K562 (cell line): ENCODE measurements around the gene ZNF778. TPM values are rescaled to one million over a fixed set of nuclear protein-coding genes. Genes with fewer than 3 reads are reported as not detected.

Experiments
- CREM ChIP-seq: IDR thresholded peaks from 2 replicates; pipeline ENCODE4 v1.6.1; 2014; ENCODE audit warnings: antibody characterized with exemption, low read depth
- CTBP1 ChIP-seq: fragments of 450-650 bp; IDR thresholded peaks from 2 replicates; pipeline ENCODE4 v1.6.1; 2016; ENCODE audit warnings: borderline replicate concordance
- GABPB1 ChIP-seq: sonication (generic); formaldehyde crosslinking; IDR thresholded peaks from 2 replicates; pipeline ENCODE4 v1.8.0; 2022; ENCODE audit warnings: mild to moderate bottlenecking, missing genetic modification reagents
- KDM2B ChIP-seq: fragments of 250-450 bp; sonication (Bioruptor Pico); IDR thresholded peaks from 2 replicates; pipeline ENCODE4 v1.8.0; 2021; ENCODE audit warnings: mild to moderate bottlenecking, moderate library complexity
- L3MBTL2 ChIP-seq: fragments of 450-650 bp; IDR thresholded peaks from 2 replicates; pipeline ENCODE4 v1.6.1; 2016; ENCODE audit warnings: mild to moderate bottlenecking, moderate library complexity
- MAZ ChIP-seq, 2 experiments: fragments of 450-650 bp in 1 of 2; sonication (generic) in 1 of 2; formaldehyde crosslinking; IDR thresholded peaks in 1 of 2; conservative IDR thresholded peaks in 1 of 2; 2 replicates each; pipeline versions ENCODE4 v1.4.0 to v1.5.0; 2020; ENCODE audit warnings: mild to moderate bottlenecking in 1 of 2, missing genetic modification reagents in 1 of 2
- NRF1 ChIP-seq, 2 experiments: fragments of 450-650 bp; IDR thresholded peaks in 1 of 2; conservative IDR thresholded peaks in 1 of 2; 2 replicates each; pipeline ENCODE4 v1.6.1; 2014; ENCODE audit warnings: mild to moderate bottlenecking in 2 of 2
- RBFOX2 ChIP-seq: fragments of 200-400 bp; formaldehyde crosslinking; IDR thresholded peaks from 2 replicates; pipeline ENCODE4 v1.6.1; 2017; ENCODE audit warnings: low read depth, mild to moderate bottlenecking, low read length, moderate library complexity
- SAFB ChIP-seq: fragments of 200-400 bp; formaldehyde crosslinking; IDR thresholded peaks from 2 replicates; pipeline ENCODE4 v1.6.1; 2017; ENCODE audit warnings: low read depth, low read length, borderline replicate concordance
- SAP30 ChIP-seq: fragments of 200-600 bp; sonication (generic); IDR thresholded peaks from 2 replicates; pipeline ENCODE4 v1.6.1; 2012; ENCODE audit warnings: borderline replicate concordance, low read depth, mild to moderate bottlenecking, moderate library complexity, low read length, control low read depth, inconsistent platforms; ENCODE audit not compliant: insufficient read depth, poor library complexity, severe bottlenecking
- SP1 ChIP-seq: sonication (generic); formaldehyde crosslinking; IDR thresholded peaks from 2 replicates; pipeline ENCODE4 v1.8.1; 2022; ENCODE audit warnings: mild to moderate bottlenecking, missing genetic modification reagents
- THAP12 ChIP-seq: fragments of 250-450 bp; sonication (Bioruptor Pico); IDR thresholded peaks from 2 replicates; pipeline ENCODE4 v1.9.0; 2021; ENCODE audit warnings: mild to moderate bottlenecking, inconsistent platforms
- UBTF ChIP-seq, 2 experiments: IDR thresholded peaks; 2 replicates each; pipeline ENCODE4 v1.6.1; 2012; ENCODE audit warnings: improper control_type of control experiment in 2 of 2, low read depth in 2 of 2, low read length in 2 of 2, borderline replicate concordance in 1 of 2
- ZBTB7A ChIP-seq: IDR thresholded peaks from 2 replicates; pipeline ENCODE4 v1.6.1; 2011; ENCODE audit warnings: low read depth, mild to moderate bottlenecking, low read length, moderate library complexity, borderline replicate concordance; ENCODE audit not compliant: control insufficient read depth
- ZNF263 ChIP-seq: sonication (generic); formaldehyde crosslinking; IDR thresholded peaks from 2 replicates; pipeline ENCODE4 v1.8.0; 2022; ENCODE audit warnings: mild to moderate bottlenecking, missing genetic modification reagents, borderline replicate concordance
- polyA plus RNA-seq, 8 experiments: library from polyadenylated mRNA; depleted of rRNA in 4 of 8; stranded (reverse) in 5 of 8; unstranded in 3 of 8; fragments of >200 nt; fragmentation: Nextera tagmentation in 2 of 8; fragmentation: Illumina TruSeq in 1 of 8; extraction: Ambion mirVana in 2 of 8; extraction: Trizol in 1 of 8; gene quantifications; 2 replicates each; pipeline versions ENCODE4 v1.2.1 to v1.2.3, GENCODE V29; 2011 to 2014; ENCODE audit warnings: inconsistent platforms in 1 of 8, missing spikeins in 1 of 8
- total RNA-seq, 7 experiments: library from RNA; depleted of rRNA in 6 of 7; stranded (reverse); fragments of >200 nt in 6 of 7; fragmentation: Illumina TruSeq in 2 of 7; extraction: Trizol in 2 of 7; gene quantifications; 2 replicates each; pipeline versions ENCODE4 v1.2.1 to v1.2.3, GENCODE V29; 2011 to 2021; ENCODE audit warnings: low replicate concordance in 1 of 7
- TF ChIP-seq, protein P1 (sequence below), 3 experiments: IDR thresholded peaks in 2 of 3; conservative IDR thresholded peaks in 1 of 3; 2 replicates each; pipeline ENCODE4 v1.5.1; 2011 to 2012; ENCODE audit warnings: low read length in 3 of 3, mild to moderate bottlenecking in 3 of 3, control low read depth in 2 of 3, improper control_type of control experiment in 1 of 3, inconsistent platforms in 1 of 3, low read depth in 1 of 3, mixed read lengths in 1 of 3, moderate library complexity in 1 of 3; ENCODE audit not compliant: insufficient read depth in 2 of 3
- TF ChIP-seq, protein P2 (sequence below), 2 experiments: IDR thresholded peaks; 2 replicates each; pipeline ENCODE4 v1.6.1; 2011; ENCODE audit warnings: borderline replicate concordance in 1 of 2, control low read depth in 1 of 2, low read depth in 1 of 2, low read length in 1 of 2, mild to moderate bottlenecking in 1 of 2, mixed read lengths in 1 of 2, moderate library complexity in 1 of 2; ENCODE audit not compliant: insufficient read depth in 1 of 2, insufficient read length in 1 of 2, poor library complexity in 1 of 2, severe bottlenecking in 1 of 2; ENCODE audit errors: extremely low read depth in 1 of 2

The ZNF778 gene
- total and polyA plus RNA-seq, 9 of the 15 experiments (the other 6 are each of a cell fraction or from before 2014, with no cell fraction given): 0.70 to 60.6 (median 7.5) TPM

DNA sequence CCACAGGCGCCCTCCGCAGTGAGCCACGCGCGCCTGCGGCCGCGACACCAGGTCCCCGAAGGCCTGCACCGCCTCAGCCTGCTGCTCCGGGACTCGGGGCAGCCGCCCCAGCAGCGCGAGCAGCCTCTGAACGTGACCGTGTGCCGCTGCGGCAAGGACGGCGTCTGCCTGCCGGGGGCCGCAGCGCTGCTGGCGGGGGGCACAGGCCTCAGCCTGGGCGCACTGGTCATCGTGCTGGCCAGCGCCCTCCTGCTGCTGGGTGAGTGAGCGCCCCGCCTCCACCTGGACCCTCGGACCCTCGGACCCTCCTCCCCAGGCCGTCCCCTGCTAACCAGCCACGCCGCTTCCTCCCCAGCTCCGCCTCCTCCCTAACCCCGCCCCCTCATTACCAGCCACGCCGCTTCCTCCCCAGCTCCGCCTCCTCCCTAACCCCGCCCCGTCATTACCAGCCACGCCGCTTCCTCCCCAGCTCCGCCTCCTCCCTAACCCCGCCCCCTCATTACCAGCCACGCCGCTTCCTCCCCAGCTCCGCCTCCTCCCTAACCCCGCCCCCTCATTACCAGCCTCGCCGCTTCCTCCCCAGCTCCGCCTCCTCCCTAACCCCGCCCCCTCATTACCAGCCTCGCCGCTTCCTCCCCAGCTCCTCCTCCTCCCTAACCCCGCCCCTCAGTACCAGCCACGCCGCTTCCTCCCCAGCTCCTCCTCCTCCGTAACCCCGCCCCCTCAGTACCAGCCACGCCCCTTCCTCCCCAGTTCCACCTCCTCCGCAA is 25.1 kb upstream of the ZNF778 start (continued):
- TF ChIP-seq THAP12: peak; percentile 84
- peak in 1 of 2 experiments; percentile 67; a peak in 2 of 4 replicates for TF ChIP-seq MAZ (CRISPR knock-in tag; conservative IDR thresholded peaks at IDR 0.05 in 1 of 2, IDR thresholded peaks at IDR 0.05 in 1 of 2)
- TF ChIP-seq SP1 (CRISPR knock-in tag): peak; percentile 83
- peak; percentile 42; the same call in 1 of the 2 replicates for TF ChIP-seq CTBP1
- TF ChIP-seq ZBTB7A: peak; percentile 67
- peak; percentile 40 for TF ChIP-seq RBFOX2
- TF ChIP-seq, protein P1, sequence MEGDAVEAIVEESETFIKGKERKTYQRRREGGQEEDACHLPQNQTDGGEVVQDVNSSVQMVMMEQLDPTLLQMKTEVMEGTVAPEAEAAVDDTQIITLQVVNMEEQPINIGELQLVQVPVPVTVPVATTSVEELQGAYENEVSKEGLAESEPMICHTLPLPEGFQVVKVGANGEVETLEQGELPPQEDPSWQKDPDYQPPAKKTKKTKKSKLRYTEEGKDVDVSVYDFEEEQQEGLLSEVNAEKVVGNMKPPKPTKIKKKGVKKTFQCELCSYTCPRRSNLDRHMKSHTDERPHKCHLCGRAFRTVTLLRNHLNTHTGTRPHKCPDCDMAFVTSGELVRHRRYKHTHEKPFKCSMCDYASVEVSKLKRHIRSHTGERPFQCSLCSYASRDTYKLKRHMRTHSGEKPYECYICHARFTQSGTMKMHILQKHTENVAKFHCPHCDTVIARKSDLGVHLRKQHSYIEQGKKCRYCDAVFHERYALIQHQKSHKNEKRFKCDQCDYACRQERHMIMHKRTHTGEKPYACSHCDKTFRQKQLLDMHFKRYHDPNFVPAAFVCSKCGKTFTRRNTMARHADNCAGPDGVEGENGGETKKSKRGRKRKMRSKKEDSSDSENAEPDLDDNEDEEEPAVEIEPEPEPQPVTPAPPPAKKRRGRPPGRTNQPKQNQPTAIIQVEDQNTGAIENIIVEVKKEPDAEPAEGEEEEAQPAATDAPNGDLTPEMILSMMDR (IDR thresholded peaks at IDR 0.05 in 2 of 3, conservative IDR thresholded peaks at IDR 0.05 in 1 of 3; ENCODE audit: insufficient read depth in 2 of 3, low read depth in 1 of 3, low read length in 3 of 3): 0 out of 6 replicates have a peak, but pooled peaks of 1 of the 3 experiments have one; percentile 1
- 0 out of 2 replicates have a peak, but pooled peaks have one; percentile 19 for TF ChIP-seq KDM2B (CRISPR knock-in tag)
- TF ChIP-seq CREM: peak; percentile 24; the same call in 1 of the 2 replicates
- TF ChIP-seq L3MBTL2: peak; percentile 76
- TF ChIP-seq ZNF263 (CRISPR knock-in tag): peak; percentile 99
- TF ChIP-seq GABPB1 (CRISPR knock-in tag): 0 out of 2 replicates have a peak, but pooled peaks have one; percentile 35
- peak; percentile 41 to 56; a peak in 3 of 4 replicates for TF ChIP-seq NRF1 (conservative IDR thresholded peaks at IDR 0.05 in 1 of 2, IDR thresholded peaks at IDR 0.05 in 1 of 2)
- peak; percentile 56 for TF ChIP-seq SAP30
- peak; percentile 65; the same call in 1 of the 2 replicates for TF ChIP-seq SAFB
- TF ChIP-seq, protein P2, sequence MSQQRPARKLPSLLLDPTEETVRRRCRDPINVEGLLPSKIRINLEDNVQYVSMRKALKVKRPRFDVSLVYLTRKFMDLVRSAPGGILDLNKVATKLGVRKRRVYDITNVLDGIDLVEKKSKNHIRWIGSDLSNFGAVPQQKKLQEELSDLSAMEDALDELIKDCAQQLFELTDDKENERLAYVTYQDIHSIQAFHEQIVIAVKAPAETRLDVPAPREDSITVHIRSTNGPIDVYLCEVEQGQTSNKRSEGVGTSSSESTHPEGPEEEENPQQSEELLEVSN (IDR thresholded peaks at IDR 0.05; ENCODE audit: borderline replicate concordance in 1 of 2, extremely low read depth in 1 of 2, insufficient read depth in 1 of 2, insufficient read length in 1 of 2, low read depth in 1 of 2, low read length in 1 of 2, poor library complexity in 1 of 2, severe bottlenecking in 1 of 2): peak in 1 of 2 experiments; percentile 38
- TF ChIP-seq UBTF (IDR thresholded peaks at IDR 0.05; ENCODE audit: borderline replicate concordance in 1 of 2, low read depth in 2 of 2, low read length in 2 of 2): 0 out of 4 replicates have a peak, but pooled peaks of 1 of the 2 experiments have one; percentile 72
